Neural cell (in vitro differentiated cells): ENCODE measurements around the gene MYL4. TPM values are rescaled to one million over a fixed set of nuclear protein-coding genes. Genes with fewer than 3 reads are reported as not detected.

Source experiments
- H2AFZ ChIP-seq: fragments of 200-600, 300-800 bp; sonication (generic), shearing (Covaris generic); 2 replicates; pipeline ENCODE4 v1.6.0; 2014; ENCODE audit warnings: low read depth, mild to moderate bottlenecking, antibody characterized with exemption, low read length, moderate library complexity
- H3F3A ChIP-seq: fragments of 200-600 bp; shearing (Covaris generic); 2 replicates; pipeline ENCODE4 v1.6.1; 2016; ENCODE audit warnings: mild to moderate bottlenecking, moderate library complexity, mixed read lengths, antibody characterized with exemption, low read length; ENCODE audit not compliant: insufficient read depth, poor library complexity, severe bottlenecking
- H3K27ac ChIP-seq: fragments of 200-600, 300-800 bp; sonication (generic), shearing (Covaris generic); 2 replicates; pipeline ENCODE4 v1.5.1; 2014; ENCODE audit warnings: mild to moderate bottlenecking, low read length, moderate library complexity
- H3K27me3 ChIP-seq: fragments of 300-800, 200-600 bp; sonication (generic), shearing (Covaris generic); 2 replicates; pipeline ENCODE4 v1.6.0; 2014; ENCODE audit warnings: mild to moderate bottlenecking, low read depth, low read length, moderate library complexity; ENCODE audit not compliant: insufficient read depth
- H3K36me3 ChIP-seq: fragments of 300-800, 200-600 bp; sonication (generic), shearing (Covaris generic); 2 replicates; pipeline ENCODE4 v1.5.1; 2014; ENCODE audit warnings: mild to moderate bottlenecking, antibody characterized with exemption, low read length, moderate library complexity; ENCODE audit not compliant: insufficient read depth
- H3K4me2 ChIP-seq: fragments of 300-800, 200-600 bp; sonication (generic), shearing (Covaris generic); 2 replicates; pipeline ENCODE4 v1.6.0; 2014; ENCODE audit warnings: mild to moderate bottlenecking, low read length
- H3K4me3 ChIP-seq: fragments of 300-800, 200-600 bp; sonication (generic), shearing (Covaris generic); 2 replicates; pipeline ENCODE4 v1.5.1; 2014; ENCODE audit warnings: mild to moderate bottlenecking, low read length, moderate library complexity
- H3K79me2 ChIP-seq: fragments of 200-600 bp; shearing (Covaris generic); replicated peaks from 2 replicates; pipeline ENCODE4 v1.6.0; 2014; ENCODE audit warnings: mild to moderate bottlenecking, low read length, moderate library complexity; ENCODE audit not compliant: insufficient read depth
- H3K9ac ChIP-seq: fragments of 300-800, 200-600 bp; sonication (generic), shearing (Covaris generic); 2 replicates; pipeline ENCODE4 v1.6.1; 2016; ENCODE audit warnings: mild to moderate bottlenecking, low read length, mixed read lengths
- H3K9me2 ChIP-seq: fragments of 200-600 bp; shearing (Covaris generic); 2 replicates; pipeline ENCODE4 v1.6.1; 2016; ENCODE audit warnings: mild to moderate bottlenecking, low read length, mixed read lengths; ENCODE audit not compliant: insufficient read depth
- H3K9me3 ChIP-seq: fragments of 200-600, 300-800 bp; sonication (generic), shearing (Covaris generic); 2 replicates; pipeline ENCODE4 v1.6.1; 2016; ENCODE audit warnings: mild to moderate bottlenecking, mixed run types, low read length, moderate library complexity, mixed read lengths
- H4K20me1 ChIP-seq: fragments of 200-600 bp; shearing (Covaris generic); 2 replicates; pipeline ENCODE4 v1.6.1; 2016; ENCODE audit warnings: mild to moderate bottlenecking, mixed run types; ENCODE audit not compliant: insufficient read depth
- EP300 ChIP-seq: fragments of 450-650 bp; conservative IDR thresholded peaks from 2 replicates; pipeline ENCODE4 v1.6.1; 2014; ENCODE audit warnings: antibody characterized with exemption, mild to moderate bottlenecking, moderate library complexity; ENCODE audit not compliant: poor library complexity, severe bottlenecking
- MXI1 ChIP-seq: fragments of 450-650 bp; conservative IDR thresholded peaks from 2 replicates; pipeline ENCODE4 v1.6.1; 2014; ENCODE audit warnings: antibody characterized with exemption, mild to moderate bottlenecking; ENCODE audit not compliant: poor library complexity, severe bottlenecking
- POLR2AphosphoS5 ChIP-seq: IDR thresholded peaks from 2 replicates; pipeline ENCODE4 v1.6.1; 2012
- RAD21 ChIP-seq: fragments of 450-650 bp; conservative IDR thresholded peaks from 2 replicates; pipeline ENCODE4 v1.6.1; 2014; ENCODE audit warnings: antibody characterized with exemption, mild to moderate bottlenecking, moderate library complexity
- SMC3 ChIP-seq: fragments of 450-650 bp; conservative IDR thresholded peaks from 2 replicates; pipeline ENCODE4 v1.6.1; 2014; ENCODE audit warnings: antibody characterized with exemption, mild to moderate bottlenecking, moderate library complexity; ENCODE audit not compliant: poor library complexity
- TAF1 ChIP-seq: IDR thresholded peaks from 2 replicates; pipeline ENCODE4 v1.6.1; 2012; ENCODE audit warnings: low read depth
- polyA plus RNA-seq: library from polyadenylated mRNA; depleted of rRNA; stranded (reverse); fragments of >200 nt; gene quantifications from 2 replicates; pipeline ENCODE4 v1.2.3, GENCODE V29; 2014
- TF ChIP-seq, protein P1 (sequence below): fragments of 450-650 bp; IDR thresholded peaks from 2 replicates; pipeline ENCODE4 v1.5.1; 2014; ENCODE audit warnings: antibody characterized with exemption, mild to moderate bottlenecking, moderate library complexity; ENCODE audit not compliant: poor library complexity, severe bottlenecking
- TF ChIP-seq, protein P2 (sequence below): IDR thresholded peaks from 2 replicates; pipeline ENCODE4 v1.6.1; 2012; ENCODE audit warnings: borderline replicate concordance

MYL4 gene
- polyA plus RNA-seq, 1 donor from 2014 or later = not detected

DNA sequence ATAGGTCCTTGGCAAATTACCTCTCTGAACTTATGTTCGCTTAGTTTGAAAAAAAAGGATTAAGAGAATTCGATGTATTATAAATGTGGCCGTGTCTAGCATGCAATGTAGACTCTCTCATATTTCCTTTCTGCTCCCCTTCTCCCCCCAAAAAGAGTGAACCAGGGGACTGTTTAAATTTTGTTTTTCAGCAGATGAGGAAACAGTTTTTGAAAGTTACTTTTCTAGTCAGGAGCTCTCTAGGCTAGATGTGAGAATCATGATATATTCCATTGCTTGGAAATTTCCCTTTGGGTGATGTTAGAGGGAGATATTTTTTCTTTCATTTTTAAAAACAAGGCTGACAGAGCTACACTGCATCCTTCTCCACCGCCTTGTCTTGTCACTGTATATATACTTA is 18.9 kb upstream of the MYL4 start:
- TF ChIP-seq MXI1 (no peak), EP300 (no peak), POLR2AphosphoS5 (no peak), SMC3 (no peak), RAD21 (no peak)
- TF ChIP-seq, protein P1, sequence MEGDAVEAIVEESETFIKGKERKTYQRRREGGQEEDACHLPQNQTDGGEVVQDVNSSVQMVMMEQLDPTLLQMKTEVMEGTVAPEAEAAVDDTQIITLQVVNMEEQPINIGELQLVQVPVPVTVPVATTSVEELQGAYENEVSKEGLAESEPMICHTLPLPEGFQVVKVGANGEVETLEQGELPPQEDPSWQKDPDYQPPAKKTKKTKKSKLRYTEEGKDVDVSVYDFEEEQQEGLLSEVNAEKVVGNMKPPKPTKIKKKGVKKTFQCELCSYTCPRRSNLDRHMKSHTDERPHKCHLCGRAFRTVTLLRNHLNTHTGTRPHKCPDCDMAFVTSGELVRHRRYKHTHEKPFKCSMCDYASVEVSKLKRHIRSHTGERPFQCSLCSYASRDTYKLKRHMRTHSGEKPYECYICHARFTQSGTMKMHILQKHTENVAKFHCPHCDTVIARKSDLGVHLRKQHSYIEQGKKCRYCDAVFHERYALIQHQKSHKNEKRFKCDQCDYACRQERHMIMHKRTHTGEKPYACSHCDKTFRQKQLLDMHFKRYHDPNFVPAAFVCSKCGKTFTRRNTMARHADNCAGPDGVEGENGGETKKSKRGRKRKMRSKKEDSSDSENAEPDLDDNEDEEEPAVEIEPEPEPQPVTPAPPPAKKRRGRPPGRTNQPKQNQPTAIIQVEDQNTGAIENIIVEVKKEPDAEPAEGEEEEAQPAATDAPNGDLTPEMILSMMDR = no peak
- Histone ChIP-seq H3K36me3 (no peaks in the 10 kb centered on the region), H3K4me3 (no peak overlapping the region), H3K9me3 (no peaks in the 10 kb centered on the region), H3K27me3 (no peaks in the 10 kb centered on the region), H3K79me2 (peaks cover 38% of the 10 kb centered on the region), H3K9ac (no peak overlapping the region), H4K20me1 (no peaks in the 10 kb centered on the region), H3F3A (no peaks in the 10 kb centered on the region), H3K27ac (no peak overlapping the region), H3K4me2 (no peak overlapping the region), H2AFZ (no peak overlapping the region), H3K9me2 (no peaks in the 10 kb centered on the region)

- no peaks in the 10 kb centered on the region for H3K9me2 ChIP-seq
- H2AFZ ChIP-seq = no peak overlapping the region
- TF ChIP-seq MXI1 = no peak
- no peak for TF ChIP-seq POLR2AphosphoS5
- no peak for TF ChIP-seq SMC3
- no peak for TF ChIP-seq RAD21
- TF ChIP-seq, protein P2, sequence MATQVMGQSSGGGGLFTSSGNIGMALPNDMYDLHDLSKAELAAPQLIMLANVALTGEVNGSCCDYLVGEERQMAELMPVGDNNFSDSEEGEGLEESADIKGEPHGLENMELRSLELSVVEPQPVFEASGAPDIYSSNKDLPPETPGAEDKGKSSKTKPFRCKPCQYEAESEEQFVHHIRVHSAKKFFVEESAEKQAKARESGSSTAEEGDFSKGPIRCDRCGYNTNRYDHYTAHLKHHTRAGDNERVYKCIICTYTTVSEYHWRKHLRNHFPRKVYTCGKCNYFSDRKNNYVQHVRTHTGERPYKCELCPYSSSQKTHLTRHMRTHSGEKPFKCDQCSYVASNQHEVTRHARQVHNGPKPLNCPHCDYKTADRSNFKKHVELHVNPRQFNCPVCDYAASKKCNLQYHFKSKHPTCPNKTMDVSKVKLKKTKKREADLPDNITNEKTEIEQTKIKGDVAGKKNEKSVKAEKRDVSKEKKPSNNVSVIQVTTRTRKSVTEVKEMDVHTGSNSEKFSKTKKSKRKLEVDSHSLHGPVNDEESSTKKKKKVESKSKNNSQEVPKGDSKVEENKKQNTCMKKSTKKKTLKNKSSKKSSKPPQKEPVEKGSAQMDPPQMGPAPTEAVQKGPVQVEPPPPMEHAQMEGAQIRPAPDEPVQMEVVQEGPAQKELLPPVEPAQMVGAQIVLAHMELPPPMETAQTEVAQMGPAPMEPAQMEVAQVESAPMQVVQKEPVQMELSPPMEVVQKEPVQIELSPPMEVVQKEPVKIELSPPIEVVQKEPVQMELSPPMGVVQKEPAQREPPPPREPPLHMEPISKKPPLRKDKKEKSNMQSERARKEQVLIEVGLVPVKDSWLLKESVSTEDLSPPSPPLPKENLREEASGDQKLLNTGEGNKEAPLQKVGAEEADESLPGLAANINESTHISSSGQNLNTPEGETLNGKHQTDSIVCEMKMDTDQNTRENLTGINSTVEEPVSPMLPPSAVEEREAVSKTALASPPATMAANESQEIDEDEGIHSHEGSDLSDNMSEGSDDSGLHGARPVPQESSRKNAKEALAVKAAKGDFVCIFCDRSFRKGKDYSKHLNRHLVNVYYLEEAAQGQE = no peak
- TF ChIP-seq, protein P1 = no peak
- no peak for TF ChIP-seq TAF1
- no peak overlapping the region for H3K4me2 ChIP-seq
- no peak overlapping the region for H3K9ac ChIP-seq
- H4K20me1 ChIP-seq = no peaks in the 10 kb centered on the region
- peaks cover 33% of the 10 kb centered on the region for H3K79me2 ChIP-seq
- H3K27me3 ChIP-seq = no peaks in the 10 kb centered on the region
- H3K27ac ChIP-seq = no peak overlapping the region
- H3K9me3 ChIP-seq = no peaks in the 10 kb centered on the region
- H3K4me3 ChIP-seq = no peak overlapping the region
- H3K36me3 ChIP-seq = no peaks in the 10 kb centered on the region
- H3F3A ChIP-seq = no peaks in the 10 kb centered on the region
Observed at GRCh38 chr17:47190770-47191169, 18.4 kb upstream of the MYL4 start.
